Keratinocyte (primary cell): ENCODE results near the gene FIGN.

Experiments used
- CTCF ChIP-seq, 3 experiments: IDR thresholded peaks in 1 of 3; conservative IDR thresholded peaks in 1 of 3; optimal IDR thresholded peaks in 1 of 3; 2 replicates in 2 of 3; 3 replicates in 1 of 3; pipeline versions ENCODE3 to v1.5.1; 2011; ENCODE audit warnings: low read length in 3 of 3, mild to moderate bottlenecking in 3 of 3, moderate library complexity in 2 of 3, control low read depth in 1 of 3, inconsistent platforms in 1 of 3; ENCODE audit not compliant: insufficient read depth in 2 of 3; ENCODE audit errors: extremely low read depth in 1 of 3
- EZH2 ChIP-seq: IDR thresholded peaks from one replicate; pipeline ENCODE4 v1.6.1; 2012; ENCODE audit warnings: inconsistent platforms, mild to moderate bottlenecking, low read length, moderate library complexity

- TF ChIP-seq CTCF (optimal IDR thresholded peaks at IDR 0.05 in 1 of 3, IDR thresholded peaks at IDR 0.05 in 1 of 3, conservative IDR thresholded peaks at IDR 0.05 in 1 of 3; ENCODE audit: extremely low read depth in 1 of 3, insufficient read depth in 2 of 3, low read length in 3 of 3), result no peak
- TF ChIP-seq EZH2, result no peak
Measured at GRCh38 chr2:163703386-163703785, 32.4 kb downstream of the FIGN start.
